Activated naive CD4-positive, alpha-beta T cell treated with anti-CD3 and anti-CD28 coated beads for 36 hours (primary cell): ENCODE measurements around the gene TSFM. TPM values are rescaled to one million over a fixed set of nuclear protein-coding genes. Genes with fewer than 3 reads are reported as not detected.

Source experiments
- CTCF ChIA-PET: fragments of 350-600 bp; sonication (Branson Sonifier 250); formaldehyde crosslinking; loops from one replicate; lab custom pipeline; 2021; ENCODE audit warnings: antibody characterized with exemption; lab: Charles Lee
- DNase-seq: peaks from one replicate; pipeline ENCODE4 v3.0.0-alpha.2; 2020
- H3K27ac Mint-ChIP-seq: one replicate; pipeline ENCODE4 v1.8.0; 2021; ENCODE audit warnings: mild to moderate bottlenecking, mixed read lengths
- H3K27me3 Mint-ChIP-seq: one replicate; pipeline ENCODE4 v1.8.0; 2021; ENCODE audit warnings: low read depth, mixed read lengths
- H3K36me3 Mint-ChIP-seq: one replicate; pipeline ENCODE4 v1.8.0; 2021; ENCODE audit warnings: low read depth, mixed read lengths
- H3K4me1 Mint-ChIP-seq: one replicate; pipeline ENCODE4 v1.8.0; 2021; ENCODE audit warnings: low read depth, mixed read lengths
- H3K4me3 Mint-ChIP-seq: one replicate; pipeline ENCODE4 v1.8.0; 2021; ENCODE audit warnings: mild to moderate bottlenecking, moderate library complexity, mixed read lengths
- H3K9me3 Mint-ChIP-seq: one replicate; pipeline ENCODE4 v1.8.0; 2021; ENCODE audit warnings: mixed read lengths
- intact Hi-C: fragments of 100-400 bp; cut with micrococcal nuclease; formaldehyde crosslinking; loops from one replicate; pipeline ENCODE4 v1.15.1; 2023
- total RNA-seq, 2 experiments: library from RNA; stranded (reverse); gene quantifications; one replicate each; pipeline ENCODE4 v1.2.3, GENCODE V29; 2021

TSFM gene
- total RNA-seq, 2 experiments from 2014 or later: 32.8 to 34.3 TPM

GRCh38 chr12:57795354-57795753 is 12.8 kb downstream of the TSFM start:
- Mint-ChIP-seq H3K9me3 (no peaks in the 10 kb centered on the region), H3K27ac (no peak overlapping the region), H3K4me3 (no peak overlapping the region), H3K4me1 (peaks cover 13% of the 10 kb centered on the region), H3K27me3 (no peaks in the 10 kb centered on the region), H3K36me3 (peaks cover 21% of the 10 kb centered on the region)
- intact Hi-C loops: no loop called here
- DNase-seq: no peak
- CTCF ChIA-PET: interaction anchor here (1.1 to 2.1 kb wide), 3 partner anchors 8 to 39 kb away, joined by 3 to 14 read pairs (median 4); no protein-coding TSS in a partner anchor

- no peak for DNase-seq
- Mint-ChIP-seq H3K9me3 (no peaks in the 10 kb centered on the region), H3K4me3 (no peak overlapping the region), H3K36me3 (peaks cover 20% of the 10 kb centered on the region), H3K27me3 (no peaks in the 10 kb centered on the region), H3K27ac (peak overlapping the region; percentile 4), H3K4me1 (peaks cover 13% of the 10 kb centered on the region)
- CTCF ChIA-PET: interaction anchor here (2.7 to 21.5 kb wide), 2 partner anchors 14 to 105 kb away, joined by 8 to 255 read pairs; partner anchors contain the start of gene TSFM
- intact Hi-C loops: no loop called here
These were observed 14.4 kb downstream of the TSFM start for GRCh38 chr12:57796996-57797395.

DNA sequence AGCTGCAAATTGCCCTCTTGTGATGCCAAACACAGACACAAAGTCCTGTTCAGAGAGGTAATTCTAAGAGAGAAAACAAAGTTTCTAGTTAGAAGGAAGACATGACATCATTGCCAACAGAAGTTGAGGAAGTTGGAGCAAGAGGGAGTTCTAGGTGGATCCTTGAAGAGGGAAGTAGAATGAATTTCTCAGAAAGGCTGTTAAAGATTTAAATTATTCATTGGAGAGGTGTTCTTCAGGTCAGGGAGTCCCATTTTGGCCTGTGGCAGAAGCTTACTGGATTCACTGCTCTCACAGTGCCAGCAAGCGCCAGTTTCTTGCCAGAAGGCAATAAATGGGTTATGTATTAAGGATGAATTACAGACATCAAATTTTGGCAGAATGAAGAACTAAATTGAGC is 15.3 kb downstream of the TSFM start:
- DNase-seq: no peak
- CTCF ChIA-PET: interaction anchor here (2.7 to 21.5 kb wide), 2 partner anchors 15 to 104 kb away, joined by 8 to 255 read pairs; partner anchors contain the start of gene TSFM
- peaks cover 15% of the 10 kb centered on the region for H3K36me3 Mint-ChIP-seq
- H3K27me3 Mint-ChIP-seq: no peaks in the 10 kb centered on the region
- H3K27ac Mint-ChIP-seq: no peak overlapping the region
- peaks cover 11% of the 10 kb centered on the region for H3K4me1 Mint-ChIP-seq
- H3K4me3 Mint-ChIP-seq: no peak overlapping the region
- intact Hi-C loops: no loop called here
- no peaks in the 10 kb centered on the region for H3K9me3 Mint-ChIP-seq

- CTCF ChIA-PET: interaction anchor here (21.5 kb wide), 1 partner anchor 101 kb away, joined by 255 read pairs; no protein-coding TSS in a partner anchor
- H3K9me3 Mint-ChIP-seq: no peaks in the 10 kb centered on the region
- intact Hi-C loops: no loop called here
- H3K4me1 Mint-ChIP-seq: no peaks in the 10 kb centered on the region
- H3K27me3 Mint-ChIP-seq: no peaks in the 10 kb centered on the region
- no peak for DNase-seq
- H3K4me3 Mint-ChIP-seq: no peak overlapping the region
- H3K27ac Mint-ChIP-seq: no peak overlapping the region
- H3K36me3 Mint-ChIP-seq: peaks cover 10% of the 10 kb centered on the region
These were observed 18.4 kb downstream of the TSFM start for GRCh38 chr12:57800965-57801364.

- Mint-ChIP-seq H3K27me3 (no peaks in the 10 kb centered on the region), H3K4me3 (no peak overlapping the region), H3K27ac (no peak overlapping the region), H3K4me1 (no peaks in the 10 kb centered on the region), H3K36me3 (peaks cover 2% of the 10 kb centered on the region), H3K9me3 (no peaks in the 10 kb centered on the region)
- DNase-seq: no peak
- CTCF ChIA-PET: interaction anchor here (0.7 to 21.5 kb wide), 22 partner anchors 8 to 129 kb away, joined by 3 to 255 read pairs (median 5); partner anchors contain the start of gene TSFM
- intact Hi-C loops: loop anchor here (1.0 kb wide), 3 partner anchors 29 to 103 kb away; no protein-coding TSS in a partner anchor
These were observed 20.0 kb downstream of the TSFM start for GRCh38 chr12:57802607-57803006.

DNA sequence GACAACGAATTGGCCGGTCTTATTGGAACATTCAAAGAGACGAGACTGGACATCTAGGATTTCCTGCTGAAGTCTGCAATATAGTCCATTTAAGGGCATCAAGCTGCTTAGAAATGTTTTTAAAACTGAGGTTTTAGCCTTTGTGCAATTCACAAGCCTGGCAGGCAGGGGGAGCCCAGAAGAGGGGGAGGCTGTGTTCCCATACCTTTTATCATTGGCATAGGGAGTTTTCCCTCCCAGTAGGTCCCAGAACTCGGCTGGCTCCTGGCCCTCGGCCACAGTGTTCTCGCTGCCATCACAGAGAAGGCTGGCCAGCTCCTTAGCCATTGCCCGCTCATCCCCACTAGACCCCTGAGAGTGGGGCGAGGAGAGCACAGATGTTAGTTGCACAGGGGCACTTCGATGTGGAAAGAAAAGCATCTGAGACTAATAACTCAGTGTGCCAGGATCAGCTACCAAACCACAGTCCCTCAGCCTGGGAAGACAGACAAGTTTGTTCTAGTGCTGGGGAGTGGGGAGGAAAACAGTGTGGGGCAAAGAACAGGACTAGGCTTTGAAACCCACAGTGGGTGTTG is 20.8 kb downstream of the TSFM start:
- peak; percentile 51 for DNase-seq
- H3K36me3 Mint-ChIP-seq: peaks cover 2% of the 10 kb centered on the region
- no peaks in the 10 kb centered on the region for H3K4me1 Mint-ChIP-seq
- no peak overlapping the region for H3K4me3 Mint-ChIP-seq
- no peak overlapping the region for H3K27ac Mint-ChIP-seq
- no peaks in the 10 kb centered on the region for H3K9me3 Mint-ChIP-seq
- CTCF ChIA-PET: interaction anchor here (0.9 to 21.5 kb wide), 22 partner anchors 9 to 1796 kb away, joined by 3 to 255 read pairs (median 5); partner anchors contain the start of gene TSFM
- H3K27me3 Mint-ChIP-seq: no peaks in the 10 kb centered on the region
- intact Hi-C loops: loop anchor here (1.0 kb wide), 3 partner anchors 28 to 102 kb away; no protein-coding TSS in a partner anchor

DNA sequence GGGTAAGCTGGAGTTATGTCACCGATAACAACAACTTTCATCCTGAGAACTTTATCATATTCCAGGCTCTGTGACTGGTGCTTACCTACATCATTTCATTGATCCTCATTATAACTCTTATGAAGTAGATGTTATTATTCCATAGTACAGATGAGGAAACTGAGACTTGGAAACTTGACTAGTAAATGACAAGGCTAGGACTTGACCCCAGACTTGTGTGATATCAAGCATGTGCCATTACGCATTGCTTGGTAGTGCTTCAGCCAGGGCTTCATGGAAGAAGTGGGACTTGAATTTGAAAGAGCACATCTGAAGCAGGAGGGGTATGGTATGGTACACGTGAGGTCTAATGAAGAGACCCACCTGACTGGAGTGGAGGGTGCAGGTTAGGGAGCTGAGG is 24.1 kb downstream of the TSFM start:
- H3K27me3 Mint-ChIP-seq: no peaks in the 10 kb centered on the region
- intact Hi-C loops: no loop called here
- H3K4me1 Mint-ChIP-seq: no peaks in the 10 kb centered on the region
- H3K36me3 Mint-ChIP-seq: peaks cover 2% of the 10 kb centered on the region
- no peak overlapping the region for H3K4me3 Mint-ChIP-seq
- DNase-seq: no peak
- H3K27ac Mint-ChIP-seq: no peak overlapping the region
- no peaks in the 10 kb centered on the region for H3K9me3 Mint-ChIP-seq
- CTCF ChIA-PET: interaction anchor here (21.5 kb wide), 1 partner anchor 95 kb away, joined by 255 read pairs; no protein-coding TSS in a partner anchor

GRCh38 chr12:57807285-57807684 is 24.7 kb downstream of the TSFM start:
- no peaks in the 10 kb centered on the region for H3K9me3 Mint-ChIP-seq
- intact Hi-C loops: no loop called here
- CTCF ChIA-PET: interaction anchor here (21.5 kb wide), 1 partner anchor 95 kb away, joined by 255 read pairs; no protein-coding TSS in a partner anchor
- H3K4me1 Mint-ChIP-seq: no peaks in the 10 kb centered on the region
- no peak for DNase-seq
- no peak overlapping the region for H3K4me3 Mint-ChIP-seq
- H3K36me3 Mint-ChIP-seq: peaks cover 2% of the 10 kb centered on the region
- H3K27me3 Mint-ChIP-seq: no peaks in the 10 kb centered on the region
- no peak overlapping the region for H3K27ac Mint-ChIP-seq

- Mint-ChIP-seq H3K27ac (no peak overlapping the region), H3K27me3 (no peaks in the 10 kb centered on the region), H3K36me3 (peaks cover 2% of the 10 kb centered on the region), H3K4me3 (no peak overlapping the region), H3K9me3 (no peaks in the 10 kb centered on the region), H3K4me1 (no peaks in the 10 kb centered on the region)
- no peak for DNase-seq
- intact Hi-C loops: no loop called here
- CTCF ChIA-PET: interaction anchor here (21.5 kb wide), 1 partner anchor 94 kb away, joined by 255 read pairs; no protein-coding TSS in a partner anchor
These were observed 25.8 kb downstream of the TSFM start for GRCh38 chr12:57808351-57808750.

GRCh38 chr12:57809425-57809824 is 26.8 kb downstream of the TSFM start:
- H3K27me3 Mint-ChIP-seq: no peaks in the 10 kb centered on the region
- intact Hi-C loops: no loop called here
- H3K4me3 Mint-ChIP-seq: no peak overlapping the region
- H3K36me3 Mint-ChIP-seq: no peaks in the 10 kb centered on the region
- DNase-seq: no peak
- H3K9me3 Mint-ChIP-seq: no peaks in the 10 kb centered on the region
- CTCF ChIA-PET: interaction anchor here (21.5 kb wide), 1 partner anchor 93 kb away, joined by 255 read pairs; no protein-coding TSS in a partner anchor
- no peak overlapping the region for H3K27ac Mint-ChIP-seq
- no peaks in the 10 kb centered on the region for H3K4me1 Mint-ChIP-seq

- Mint-ChIP-seq H3K27ac (no peak overlapping the region), H3K4me3 (no peak overlapping the region), H3K27me3 (no peaks in the 10 kb centered on the region), H3K36me3 (no peaks in the 10 kb centered on the region), H3K4me1 (no peaks in the 10 kb centered on the region), H3K9me3 (no peaks in the 10 kb centered on the region)
- intact Hi-C loops: no loop called here
- CTCF ChIA-PET: interaction anchor here (21.5 kb wide), 1 partner anchor 91 kb away, joined by 255 read pairs; no protein-coding TSS in a partner anchor
- no peak for DNase-seq
These were observed 27.9 kb downstream of the TSFM start for GRCh38 chr12:57810450-57810849.

DNA sequence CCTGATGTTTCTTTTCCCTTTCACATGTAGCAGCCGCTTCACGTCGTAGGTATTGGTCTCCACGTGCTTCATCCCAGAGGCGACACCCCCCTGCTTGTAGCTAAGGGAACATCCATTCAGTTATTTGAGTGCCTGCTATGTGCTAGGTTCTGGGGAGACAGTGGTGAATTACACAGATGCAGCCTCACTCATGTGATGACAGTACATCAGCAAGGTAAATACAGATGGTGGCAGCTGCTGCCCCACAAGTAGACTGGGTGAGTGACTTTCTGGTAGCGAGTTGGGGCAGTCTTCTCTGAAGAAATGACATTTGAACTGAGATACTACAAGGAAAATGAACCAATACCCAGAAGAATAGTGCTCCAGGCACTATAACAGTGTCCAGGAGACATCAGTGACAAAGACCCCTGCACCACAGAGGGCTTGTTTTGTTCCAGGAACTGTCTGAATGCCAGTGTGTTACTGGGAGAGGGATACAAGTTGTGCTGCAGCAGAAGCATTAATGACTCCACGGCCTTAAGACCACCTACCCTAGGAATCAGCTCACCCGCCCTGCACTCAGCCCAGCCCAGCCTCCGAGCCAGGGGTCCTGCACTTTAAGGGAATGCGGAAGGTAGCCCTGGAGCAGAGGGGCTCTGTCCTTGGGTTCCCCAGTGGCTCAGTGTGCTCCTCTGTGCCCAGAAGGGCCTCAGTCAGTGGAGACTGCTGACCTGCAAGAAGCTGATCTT is 28.6 kb downstream of the TSFM start:
- no peak for DNase-seq
- Mint-ChIP-seq H3K27me3 (no peaks in the 10 kb centered on the region), H3K4me3 (no peak overlapping the region), H3K4me1 (no peaks in the 10 kb centered on the region), H3K27ac (no peak overlapping the region), H3K9me3 (no peaks in the 10 kb centered on the region), H3K36me3 (no peaks in the 10 kb centered on the region)
- intact Hi-C loops: no loop called here
- CTCF ChIA-PET: interaction anchor here (21.5 kb wide), 1 partner anchor 91 kb away, joined by 255 read pairs; no protein-coding TSS in a partner anchor
